GM12878 (cell line): ENCODE results near the gene NDUFS4. TPM values are rescaled to one million over a fixed set of nuclear protein-coding genes. Genes with fewer than 3 reads are reported as not detected.
A peak's percentile ranks its signal among the peaks of the same experiment; 100 is the strongest.

Experiments
- ATAC-seq: fragments of 200-7000 bp; cut with Tn5 transposase; 3 replicates; pipeline ENCODE4 v1.9.1; 2020; ENCODE audit warnings: mild to moderate bottlenecking, moderate library complexity
- BruUV-seq: library from RNA; stranded (reverse); fragments of 400-500 nt; replicated peaks from 2 replicates; lab custom pipeline; 2021; lab: Mats Ljungman, UMichigan
- CTCF ChIA-PET: fragments of 300-600 bp; sonication (Branson Sonifier 250); formaldehyde crosslinking; extraction: SDS; loops from one replicate; lab custom pipeline; 2021; ENCODE audit warnings: inconsistent platforms; lab: Yijun Ruan, JAX
- POLR2A ChIA-PET: fragments of 350-600 bp; formaldehyde crosslinking; extraction: SDS; loops from one replicate; lab custom pipeline; 2021; ENCODE audit warnings: inconsistent platforms; lab: Charles Lee
- RAD21 ChIA-PET: fragments of 300-600 bp; sonication (Branson Sonifier 250); formaldehyde crosslinking; loops from one replicate; lab custom pipeline; 2023; ENCODE audit warnings: antibody characterized with exemption; ENCODE audit not compliant: unreplicated experiment; lab: Charles Lee
- SMC1A ChIA-PET: fragments of 300-600 bp; sonication (Branson Sonifier 250); formaldehyde crosslinking; loops from one replicate; lab custom pipeline; 2023; ENCODE audit not compliant: unreplicated experiment, uncharacterized antibody; lab: Charles Lee
- DNase-seq: peaks from one replicate; pipeline ENCODE4 v3.0.0-alpha.2; 2011; ENCODE audit warnings: low read depth, low spot score
- FAIRE-seq: peaks from 3 replicates; lab custom pipeline; 2011; peaks lifted over from hg19 to GRCh38; lab: Jason Lieb, UNC
- H2AFZ ChIP-seq: 2 replicates; pipeline ENCODE4 v1.6.0; 2011; ENCODE audit warnings: low read depth, low read length, control low read depth; ENCODE audit not compliant: control insufficient read depth
- H3K27ac ChIP-seq: 2 replicates; pipeline ENCODE4 v1.5.1; 2011; ENCODE audit warnings: control low read depth; ENCODE audit not compliant: control insufficient read depth, insufficient read depth
- H3K27me3 ChIP-seq, 2 experiments: replicated peaks in 1 of 2; 2 replicates each; pipeline versions ENCODE4 v1.6.0 to v1.6.1; 2011; ENCODE audit warnings: low read length in 1 of 2; ENCODE audit not compliant: control insufficient read depth in 2 of 2, insufficient read depth in 2 of 2
- H3K36me3 ChIP-seq, 2 experiments: 2 replicates each; pipeline ENCODE4 v1.5.1; 2011; ENCODE audit warnings: low read length in 1 of 2; ENCODE audit not compliant: control insufficient read depth in 2 of 2, insufficient read depth in 2 of 2
- H3K4me1 ChIP-seq: 2 replicates; pipeline ENCODE4 v1.6.1; 2011; ENCODE audit warnings: mild to moderate bottlenecking, low read length, moderate library complexity, mixed read lengths; ENCODE audit not compliant: control insufficient read depth, insufficient read depth
- H3K4me2 ChIP-seq: 2 replicates; pipeline ENCODE4 v1.6.0; 2011; ENCODE audit warnings: control low read depth; ENCODE audit not compliant: control insufficient read depth, insufficient read depth
- H3K4me3 ChIP-seq: fragments of 200-600 bp; sonication (generic); 2 replicates; pipeline ENCODE4 v1.5.1; 2016
- H3K79me2 ChIP-seq: 2 replicates; pipeline ENCODE4 v1.6.0; 2011; ENCODE audit warnings: low read length; ENCODE audit not compliant: control insufficient read depth, insufficient read depth
- H3K9ac ChIP-seq: 2 replicates; pipeline ENCODE4 v1.8.0; 2011; ENCODE audit warnings: low read length, control low read depth, mixed read lengths; ENCODE audit not compliant: control insufficient read depth, insufficient read depth
- H3K9me3 ChIP-seq: replicated peaks from 3 replicates; pipeline ENCODE4 v1.5.1; 2011; ENCODE audit warnings: mild to moderate bottlenecking, low read length; ENCODE audit not compliant: control insufficient read depth, insufficient read depth
- H4K20me1 ChIP-seq: 2 replicates; pipeline ENCODE4 v1.6.0; 2011; ENCODE audit not compliant: control insufficient read depth, insufficient read depth
- BACH1 ChIP-seq: fragments of 450-650 bp; IDR thresholded peaks from 2 replicates; pipeline ENCODE4 v1.6.1; 2017; ENCODE audit warnings: mild to moderate bottlenecking, borderline replicate concordance
- EED ChIP-seq: sonication (generic); IDR thresholded peaks from 2 replicates; pipeline ENCODE4 v1.6.1; 2016; ENCODE audit warnings: antibody characterized with exemption, low read depth
- MTA2 ChIP-seq: fragments of 450-650 bp; IDR thresholded peaks from 2 replicates; pipeline ENCODE4 v1.6.1; 2016; ENCODE audit warnings: low read depth, mild to moderate bottlenecking, moderate library complexity
- NFXL1 ChIP-seq: fragments of 450-650 bp; IDR thresholded peaks from 2 replicates; pipeline ENCODE4 v1.6.1; 2017; ENCODE audit warnings: antibody characterized with exemption, mild to moderate bottlenecking, borderline replicate concordance
- NFYA ChIP-seq: IDR thresholded peaks from 2 replicates; pipeline ENCODE4 v1.6.1; 2011; ENCODE audit warnings: low read depth, mild to moderate bottlenecking, low read length, improper control_type of control experiment, borderline replicate concordance
- PML ChIP-seq: IDR thresholded peaks from 2 replicates; pipeline ENCODE4 v1.6.1; 2012; ENCODE audit warnings: low read length, inconsistent platforms
- POLR2AphosphoS2 ChIP-seq: IDR thresholded peaks from 2 replicates; pipeline ENCODE4 v1.6.1; 2011; ENCODE audit warnings: low read depth, mild to moderate bottlenecking, low read length, improper control_type of control experiment, moderate library complexity
- SIN3A ChIP-seq: IDR thresholded peaks from 2 replicates; pipeline ENCODE4 v1.6.1; 2012; ENCODE audit warnings: low read depth, low read length, improper control_type of control experiment
- SMAD5 ChIP-seq: IDR thresholded peaks from 2 replicates; pipeline ENCODE4 v1.6.1; 2016; ENCODE audit warnings: antibody characterized with exemption, low read depth
- SREBF1 ChIP-seq: IDR thresholded peaks from 2 replicates; pipeline ENCODE4 v1.6.1; 2012; ENCODE audit warnings: mild to moderate bottlenecking, low read length
- STAT1 ChIP-seq: fragments of 450-650 bp; conservative IDR thresholded peaks from 2 replicates; pipeline ENCODE4 v1.6.1; 2014; ENCODE audit warnings: antibody characterized with exemption, mild to moderate bottlenecking
- TCF3 ChIP-seq: IDR thresholded peaks from 2 replicates; pipeline ENCODE4 v1.6.1; 2012; ENCODE audit warnings: low read depth, mild to moderate bottlenecking, low read length, borderline replicate concordance; ENCODE audit not compliant: insufficient read depth
- WRNIP1 ChIP-seq: IDR thresholded peaks from 2 replicates; pipeline ENCODE4 v1.6.1; 2011; ENCODE audit warnings: low read depth, low read length, improper control_type of control experiment, borderline replicate concordance
- in situ Hi-C: fragments of 300-500 bp; cut with MboI; formaldehyde crosslinking; loops from 9 replicates; pipeline ENCODE4 v1.14.3; 2018; ENCODE audit warnings: mixed read lengths
- intact Hi-C: fragments of 100-400 bp; cut with micrococcal nuclease; formaldehyde crosslinking; loops from one replicate; pipeline ENCODE4 v1.14.2; 2022; ENCODE audit not compliant: unreplicated experiment
- polyA plus RNA-seq, 11 experiments: library from polyadenylated mRNA; depleted of rRNA in 4 of 11; unstranded in 6 of 11; stranded (reverse) in 5 of 11; fragments of >200 nt; fragmentation: Nextera tagmentation in 4 of 11; fragmentation: Illumina TruSeq in 1 of 11; extraction: Ambion mirVana in 4 of 11; extraction: Trizol in 1 of 11; gene quantifications; 1 replicate in 1 of 11; 2 replicates in 10 of 11; pipeline versions ENCODE4 v1.2.1 to v1.2.3, GENCODE V29; 2011 to 2016; ENCODE audit warnings: inconsistent platforms in 2 of 11, missing spikeins in 2 of 11, low read depth in 1 of 11
- total RNA-seq, 4 experiments: library from RNA; depleted of rRNA in 3 of 4; stranded (reverse); fragments of >200 nt in 3 of 4; fragmentation: Illumina TruSeq in 1 of 4; extraction: Trizol in 1 of 4; gene quantifications; 2 replicates each; pipeline versions ENCODE4 v1.2.1 to v1.2.3, GENCODE V29; 2013 to 2021
- TF ChIP-seq, protein P1 (sequence below): fragments of 450-650 bp; formaldehyde crosslinking; IDR thresholded peaks from 2 replicates; pipeline ENCODE4 v1.5.0; 2022; ENCODE audit warnings: mild to moderate bottlenecking, missing genetic modification characterization
- TF ChIP-seq, protein P2 (sequence below): IDR thresholded peaks from 2 replicates; pipeline ENCODE4 v1.6.1; 2012; ENCODE audit warnings: mild to moderate bottlenecking, low read depth, low read length

Gene NDUFS4
- total and polyA plus RNA-seq, 10 of the 15 experiments (the other 5 are each of a cell fraction or from before 2014, with no cell fraction given), result 69.9 to 366 (median 114) TPM

- TF ChIP-seq MTA2, result no peak
- no peak for TF ChIP-seq TCF3
- peak; percentile 48; the same call in 1 of the 2 replicates for TF ChIP-seq POLR2AphosphoS2
- TF ChIP-seq, protein P1, sequence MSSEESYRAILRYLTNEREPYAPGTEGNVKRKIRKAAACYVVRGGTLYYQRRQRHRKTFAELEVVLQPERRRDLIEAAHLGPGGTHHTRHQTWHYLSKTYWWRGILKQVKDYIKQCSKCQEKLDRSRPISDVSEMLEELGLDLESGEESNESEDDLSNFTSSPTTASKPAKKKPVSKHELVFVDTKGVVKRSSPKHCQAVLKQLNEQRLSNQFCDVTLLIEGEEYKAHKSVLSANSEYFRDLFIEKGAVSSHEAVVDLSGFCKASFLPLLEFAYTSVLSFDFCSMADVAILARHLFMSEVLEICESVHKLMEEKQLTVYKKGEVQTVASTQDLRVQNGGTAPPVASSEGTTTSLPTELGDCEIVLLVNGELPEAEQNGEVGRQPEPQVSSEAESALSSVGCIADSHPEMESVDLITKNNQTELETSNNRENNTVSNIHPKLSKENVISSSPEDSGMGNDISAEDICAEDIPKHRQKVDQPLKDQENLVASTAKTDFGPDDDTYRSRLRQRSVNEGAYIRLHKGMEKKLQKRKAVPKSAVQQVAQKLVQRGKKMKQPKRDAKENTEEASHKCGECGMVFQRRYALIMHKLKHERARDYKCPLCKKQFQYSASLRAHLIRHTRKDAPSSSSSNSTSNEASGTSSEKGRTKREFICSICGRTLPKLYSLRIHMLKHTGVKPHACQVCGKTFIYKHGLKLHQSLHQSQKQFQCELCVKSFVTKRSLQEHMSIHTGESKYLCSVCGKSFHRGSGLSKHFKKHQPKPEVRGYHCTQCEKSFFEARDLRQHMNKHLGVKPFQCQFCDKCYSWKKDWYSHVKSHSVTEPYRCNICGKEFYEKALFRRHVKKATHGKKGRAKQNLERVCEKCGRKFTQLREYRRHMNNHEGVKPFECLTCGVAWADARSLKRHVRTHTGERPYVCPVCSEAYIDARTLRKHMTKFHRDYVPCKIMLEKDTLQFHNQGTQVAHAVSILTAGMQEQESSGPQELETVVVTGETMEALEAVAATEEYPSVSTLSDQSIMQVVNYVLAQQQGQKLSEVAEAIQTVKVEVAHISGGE (CRISPR knock-in tag), result no peak
- no peak for TF ChIP-seq EED
- TF ChIP-seq PML, result peak; percentile 76; the same call in 1 of the 2 replicates
- TF ChIP-seq BACH1, result no peak
Measured at GRCh38 chr5:53560506-53561191, at the start of gene NDUFS4 (continued).

DNA sequence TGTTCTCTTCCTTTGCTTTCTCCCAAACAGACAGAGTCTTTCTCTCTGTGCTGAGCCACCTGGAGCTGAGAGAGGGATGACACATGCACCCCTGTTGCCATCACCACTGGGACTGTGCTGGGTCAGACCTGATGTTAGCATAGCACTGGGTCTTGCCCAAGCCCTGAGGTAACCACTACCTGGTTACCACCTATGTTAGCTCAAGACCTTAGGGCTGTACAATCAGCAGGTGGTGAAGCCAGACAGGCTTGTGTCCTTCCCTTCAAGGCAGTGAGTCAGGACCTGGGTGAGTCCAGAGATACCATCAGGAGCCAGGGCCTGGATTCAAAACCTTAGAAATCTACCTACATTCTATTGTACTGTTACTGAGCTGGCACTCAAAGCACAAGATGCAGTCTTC is 47.9 kb upstream of the NDUFS4 start:
- in situ Hi-C loops (no loop called here), intact Hi-C loops (no loop called here)
- H2AFZ ChIP-seq, result no peak overlapping the region
- H3K9me3 ChIP-seq, result no peaks in the 10 kb centered on the region; the same call in 2 of the 3 replicates
- ChIA-PET SMC1A (no interaction called here), CTCF (no interaction called here), RAD21 (no interaction called here), POLR2A (no interaction called here)
- TF ChIP-seq NFXL1 (no peak), STAT1 (no peak), SIN3A (no peak), WRNIP1 (no peak), SREBF1 (no peak), NFYA (no peak), SMAD5 (no peak)
- TF ChIP-seq, protein P2, sequence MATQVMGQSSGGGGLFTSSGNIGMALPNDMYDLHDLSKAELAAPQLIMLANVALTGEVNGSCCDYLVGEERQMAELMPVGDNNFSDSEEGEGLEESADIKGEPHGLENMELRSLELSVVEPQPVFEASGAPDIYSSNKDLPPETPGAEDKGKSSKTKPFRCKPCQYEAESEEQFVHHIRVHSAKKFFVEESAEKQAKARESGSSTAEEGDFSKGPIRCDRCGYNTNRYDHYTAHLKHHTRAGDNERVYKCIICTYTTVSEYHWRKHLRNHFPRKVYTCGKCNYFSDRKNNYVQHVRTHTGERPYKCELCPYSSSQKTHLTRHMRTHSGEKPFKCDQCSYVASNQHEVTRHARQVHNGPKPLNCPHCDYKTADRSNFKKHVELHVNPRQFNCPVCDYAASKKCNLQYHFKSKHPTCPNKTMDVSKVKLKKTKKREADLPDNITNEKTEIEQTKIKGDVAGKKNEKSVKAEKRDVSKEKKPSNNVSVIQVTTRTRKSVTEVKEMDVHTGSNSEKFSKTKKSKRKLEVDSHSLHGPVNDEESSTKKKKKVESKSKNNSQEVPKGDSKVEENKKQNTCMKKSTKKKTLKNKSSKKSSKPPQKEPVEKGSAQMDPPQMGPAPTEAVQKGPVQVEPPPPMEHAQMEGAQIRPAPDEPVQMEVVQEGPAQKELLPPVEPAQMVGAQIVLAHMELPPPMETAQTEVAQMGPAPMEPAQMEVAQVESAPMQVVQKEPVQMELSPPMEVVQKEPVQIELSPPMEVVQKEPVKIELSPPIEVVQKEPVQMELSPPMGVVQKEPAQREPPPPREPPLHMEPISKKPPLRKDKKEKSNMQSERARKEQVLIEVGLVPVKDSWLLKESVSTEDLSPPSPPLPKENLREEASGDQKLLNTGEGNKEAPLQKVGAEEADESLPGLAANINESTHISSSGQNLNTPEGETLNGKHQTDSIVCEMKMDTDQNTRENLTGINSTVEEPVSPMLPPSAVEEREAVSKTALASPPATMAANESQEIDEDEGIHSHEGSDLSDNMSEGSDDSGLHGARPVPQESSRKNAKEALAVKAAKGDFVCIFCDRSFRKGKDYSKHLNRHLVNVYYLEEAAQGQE, result no peak
- FAIRE-seq, result no peak
- ATAC-seq, result no peak
- H3K4me1 ChIP-seq, result no peaks in the 10 kb centered on the region
- H3K79me2 ChIP-seq, result no peaks in the 10 kb centered on the region
- H4K20me1 ChIP-seq, result no peaks in the 10 kb centered on the region
- no peak overlapping the region for H3K9ac ChIP-seq
- no peak overlapping the region for H3K27ac ChIP-seq
- no peak for DNase-seq
- no peaks in the 10 kb centered on the region for H3K36me3 ChIP-seq
- BruUV-seq, result no TSS peak
- no peak overlapping the region for H3K4me2 ChIP-seq
- no peak overlapping the region for H3K4me3 ChIP-seq
- H3K27me3 ChIP-seq, result no peaks in the 10 kb centered on the region
